HEK293 (cell line): Measurements from ENCODE around the gene MPEG1.

Source experiments
- CTCF ChIA-PET: fragments of 350-600 bp; formaldehyde crosslinking; extraction: SDS; loops from one replicate; lab custom pipeline; 2021; ENCODE audit warnings: antibody characterized with exemption; lab: Yijun Ruan, JAX
- POLR2A ChIA-PET: fragments of 300-600 bp; formaldehyde crosslinking; extraction: SDS; loops from one replicate; lab custom pipeline; 2020; ENCODE audit warnings: antibody characterized with exemption, inconsistent platforms; lab: Yijun Ruan, JAX
- H3K27ac ChIP-seq: fragments of 200-500 bp; sonication (Bioruptor generic); 2 replicates; pipeline ENCODE4 v1.5.1; 2014; ENCODE audit warnings: low read depth, low read length, control low read depth, inconsistent platforms; ENCODE audit errors: extremely low read depth
- H3K36me3 ChIP-seq, 2 experiments: fragments of 200-500 bp in 1 of 2; sonication (Bioruptor generic) in 1 of 2; 1 replicate in 1 of 2; 2 replicates in 1 of 2; pipeline ENCODE4 v1.5.1; 2014 to 2017; ENCODE audit warnings: inconsistent platforms in 2 of 2, low read length in 2 of 2; ENCODE audit not compliant: control insufficient read depth in 2 of 2, insufficient read depth in 1 of 2
- H3K4me1 ChIP-seq: fragments of 200-500 bp; sonication (Bioruptor generic); 2 replicates; pipeline ENCODE4 v1.5.1; 2014; ENCODE audit warnings: mild to moderate bottlenecking, low read length, inconsistent platforms; ENCODE audit not compliant: control insufficient read depth, insufficient read depth
- H3K4me3 ChIP-seq: 2 replicates; pipeline ENCODE4 v1.5.1; 2011; ENCODE audit warnings: low read depth, mild to moderate bottlenecking, control low read depth, low read length, moderate library complexity
- H3K9me3 ChIP-seq: fragments of 200-500 bp; sonication (Bioruptor generic); 2 replicates; pipeline ENCODE4 v1.5.1; 2014; ENCODE audit warnings: low read depth, low read length, inconsistent platforms; ENCODE audit not compliant: control insufficient read depth, insufficient read depth
- KLF9 ChIP-seq: fragments of 450-650 bp; formaldehyde crosslinking; IDR thresholded peaks from 2 replicates; pipeline ENCODE4 v1.5.1; 2016; ENCODE audit warnings: missing biosample characterization, missing genetic modification characterization, low read depth
- RBAK ChIP-seq: fragments of 450-650 bp; formaldehyde crosslinking; IDR thresholded peaks from 2 replicates; pipeline ENCODE4 v1.5.1; 2016; ENCODE audit warnings: missing biosample characterization, missing genetic modification characterization
- REPIN1 ChIP-seq: fragments of 450-650 bp; formaldehyde crosslinking; IDR thresholded peaks from 2 replicates; pipeline ENCODE4 v1.5.1; 2017; ENCODE audit warnings: missing biosample characterization, missing genetic modification characterization, low read depth
- WT1 ChIP-seq: fragments of 450-650 bp; formaldehyde crosslinking; IDR thresholded peaks from 2 replicates; pipeline ENCODE4 v1.5.1; 2016; ENCODE audit warnings: missing biosample characterization, missing genetic modification characterization
- YY1 ChIP-seq: fragments of 450-650 bp; formaldehyde crosslinking; IDR thresholded peaks from 2 replicates; pipeline ENCODE4 v1.5.1; 2018; ENCODE audit warnings: missing biosample characterization, missing genetic modification characterization
- YY2 ChIP-seq: fragments of 450-650 bp; formaldehyde crosslinking; IDR thresholded peaks from 2 replicates; pipeline ENCODE4 v1.5.1; 2016; ENCODE audit warnings: missing biosample characterization, missing genetic modification characterization
- ZNF121 ChIP-seq: fragments of 450-650 bp; formaldehyde crosslinking; IDR thresholded peaks from 2 replicates; pipeline ENCODE4 v1.5.1; 2016; ENCODE audit warnings: missing biosample characterization, missing genetic modification characterization
- ZNF221 ChIP-seq: fragments of 450-650 bp; formaldehyde crosslinking; IDR thresholded peaks from 2 replicates; pipeline ENCODE4 v1.5.1; 2017; ENCODE audit warnings: missing biosample characterization, missing genetic modification characterization, borderline replicate concordance
- ZNF280C ChIP-seq: fragments of 450-650 bp; formaldehyde crosslinking; IDR thresholded peaks from 2 replicates; pipeline ENCODE4 v1.5.1; 2016; ENCODE audit warnings: missing biosample characterization, missing genetic modification characterization
- ZNF311 ChIP-seq: fragments of 450-650 bp; formaldehyde crosslinking; IDR thresholded peaks from 2 replicates; pipeline ENCODE4 v1.5.1; 2017; ENCODE audit warnings: missing biosample characterization, missing genetic modification characterization, borderline replicate concordance
- ZNF394 ChIP-seq: fragments of 450-650 bp; formaldehyde crosslinking; IDR thresholded peaks from 2 replicates; pipeline ENCODE4 v1.5.1; 2016; ENCODE audit warnings: missing biosample characterization, missing genetic modification characterization, mild to moderate bottlenecking, moderate library complexity, borderline replicate concordance
- ZNF544 ChIP-seq: fragments of 450-650 bp; formaldehyde crosslinking; IDR thresholded peaks from 2 replicates; pipeline ENCODE4 v1.5.0; 2017; ENCODE audit warnings: missing biosample characterization, missing genetic modification characterization
- ZNF645 ChIP-seq: fragments of 450-650 bp; formaldehyde crosslinking; IDR thresholded peaks from 2 replicates; pipeline ENCODE4; 2016; ENCODE audit warnings: missing biosample characterization, missing genetic modification characterization
- ZNF707 ChIP-seq: fragments of 450-650 bp; formaldehyde crosslinking; IDR thresholded peaks from 2 replicates; pipeline ENCODE4 v1.5.1; 2016; ENCODE audit warnings: missing biosample characterization, missing genetic modification characterization
- ZSCAN23 ChIP-seq: fragments of 450-650 bp; formaldehyde crosslinking; IDR thresholded peaks from 2 replicates; pipeline ENCODE4 v1.5.1; 2016; ENCODE audit warnings: missing biosample characterization, missing genetic modification characterization
- TF ChIP-seq, protein P1 (sequence below): fragments of 450-650 bp; formaldehyde crosslinking; IDR thresholded peaks from 2 replicates; pipeline ENCODE4 v1.5.1; 2017; ENCODE audit warnings: missing biosample characterization, mild to moderate bottlenecking, missing genetic modification characterization, moderate library complexity
- TF ChIP-seq, protein P2 (sequence below): fragments of 450-650 bp; IDR thresholded peaks from 2 replicates; pipeline ENCODE4 v1.5.1; 2018; ENCODE audit warnings: missing biosample characterization, missing genetic modification characterization
- TF ChIP-seq, protein P3 (sequence below): fragments of 450-650 bp; formaldehyde crosslinking; IDR thresholded peaks from 2 replicates; pipeline ENCODE4 v1.5.1; 2016; ENCODE audit warnings: missing biosample characterization, missing genetic modification characterization
- TF ChIP-seq, protein P4 (sequence below): fragments of 450-650 bp; formaldehyde crosslinking; IDR thresholded peaks from 2 replicates; pipeline ENCODE4 v1.5.1; 2016; ENCODE audit warnings: missing biosample characterization, missing genetic modification characterization
- TF ChIP-seq, protein P5 (sequence below): fragments of 450-650 bp; formaldehyde crosslinking; IDR thresholded peaks from 2 replicates; pipeline ENCODE4 v1.5.1; 2016; ENCODE audit warnings: missing biosample characterization, missing genetic modification characterization

MPEG1 gene

GRCh38 chr11:59216641-59217564, 4.2 kb upstream of the MPEG1 start:
- Histone ChIP-seq H3K36me3 (no peaks in the 10 kb centered on the region), H3K4me1 (no peaks in the 10 kb centered on the region), H3K27ac (no peak overlapping the region), H3K4me3 (no peak overlapping the region)
- ChIA-PET CTCF (interaction anchor here (0.7 kb wide), 1 partner anchor 23 kb away, joined by 3 read pairs; no protein-coding TSS in a partner anchor), POLR2A (no interaction called here)
- TF ChIP-seq ZNF121 (tag by site-specific recombination) (no peak), YY2 (tag by site-specific recombination) (no peak), RBAK (tag by site-specific recombination) (no peak), KLF9 (tag by site-specific recombination) (no peak), ZNF544 (no peak)
- TF ChIP-seq, protein P1, sequence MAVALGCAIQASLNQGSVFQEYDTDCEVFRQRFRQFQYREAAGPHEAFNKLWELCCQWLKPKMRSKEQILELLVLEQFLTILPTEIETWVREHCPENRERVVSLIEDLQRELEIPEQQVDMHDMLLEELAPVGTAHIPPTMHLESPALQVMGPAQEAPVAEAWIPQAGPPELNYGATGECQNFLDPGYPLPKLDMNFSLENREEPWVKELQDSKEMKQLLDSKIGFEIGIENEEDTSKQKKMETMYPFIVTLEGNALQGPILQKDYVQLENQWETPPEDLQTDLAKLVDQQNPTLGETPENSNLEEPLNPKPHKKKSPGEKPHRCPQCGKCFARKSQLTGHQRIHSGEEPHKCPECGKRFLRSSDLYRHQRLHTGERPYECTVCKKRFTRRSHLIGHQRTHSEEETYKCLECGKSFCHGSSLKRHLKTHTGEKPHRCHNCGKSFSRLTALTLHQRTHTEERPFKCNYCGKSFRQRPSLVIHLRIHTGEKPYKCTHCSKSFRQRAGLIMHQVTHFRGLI: no peak
- TF ChIP-seq, protein P2, sequence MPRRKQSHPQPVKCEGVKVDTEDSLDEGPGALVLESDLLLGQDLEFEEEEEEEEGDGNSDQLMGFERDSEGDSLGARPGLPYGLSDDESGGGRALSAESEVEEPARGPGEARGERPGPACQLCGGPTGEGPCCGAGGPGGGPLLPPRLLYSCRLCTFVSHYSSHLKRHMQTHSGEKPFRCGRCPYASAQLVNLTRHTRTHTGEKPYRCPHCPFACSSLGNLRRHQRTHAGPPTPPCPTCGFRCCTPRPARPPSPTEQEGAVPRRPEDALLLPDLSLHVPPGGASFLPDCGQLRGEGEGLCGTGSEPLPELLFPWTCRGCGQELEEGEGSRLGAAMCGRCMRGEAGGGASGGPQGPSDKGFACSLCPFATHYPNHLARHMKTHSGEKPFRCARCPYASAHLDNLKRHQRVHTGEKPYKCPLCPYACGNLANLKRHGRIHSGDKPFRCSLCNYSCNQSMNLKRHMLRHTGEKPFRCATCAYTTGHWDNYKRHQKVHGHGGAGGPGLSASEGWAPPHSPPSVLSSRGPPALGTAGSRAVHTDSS: no peak
- TF ChIP-seq, all 188 proteins: peak for 0
- no peaks in the 10 kb centered on the region for H3K9me3 ChIP-seq

- CTCF ChIA-PET: no interaction called here
- Histone ChIP-seq H3K36me3 (no peaks in the 10 kb centered on the region), H3K4me1 (no peaks in the 10 kb centered on the region), H3K9me3 (no peaks in the 10 kb centered on the region), H3K27ac (no peak overlapping the region), H3K4me3 (no peak overlapping the region)
- POLR2A ChIA-PET: no interaction called here
- TF ChIP-seq ZNF645 (tag by site-specific recombination) (no peak), ZNF394 (tag by site-specific recombination) (no peak), ZNF311 (no peak), ZNF707 (no peak), REPIN1 (tag by site-specific recombination) (no peak), WT1 (tag by site-specific recombination) (no peak), ZNF280C (tag by site-specific recombination) (no peak), ZSCAN23 (tag by site-specific recombination) (no peak), YY1 (no peak), ZNF221 (tag by site-specific recombination) (no peak)
- TF ChIP-seq, protein P3, sequence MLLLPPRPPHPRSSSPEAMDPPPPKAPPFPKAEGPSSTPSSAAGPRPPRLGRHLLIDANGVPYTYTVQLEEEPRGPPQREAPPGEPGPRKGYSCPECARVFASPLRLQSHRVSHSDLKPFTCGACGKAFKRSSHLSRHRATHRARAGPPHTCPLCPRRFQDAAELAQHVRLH (tag by site-specific recombination): no peak
- TF ChIP-seq, protein P2: no peak
- TF ChIP-seq, protein P4, sequence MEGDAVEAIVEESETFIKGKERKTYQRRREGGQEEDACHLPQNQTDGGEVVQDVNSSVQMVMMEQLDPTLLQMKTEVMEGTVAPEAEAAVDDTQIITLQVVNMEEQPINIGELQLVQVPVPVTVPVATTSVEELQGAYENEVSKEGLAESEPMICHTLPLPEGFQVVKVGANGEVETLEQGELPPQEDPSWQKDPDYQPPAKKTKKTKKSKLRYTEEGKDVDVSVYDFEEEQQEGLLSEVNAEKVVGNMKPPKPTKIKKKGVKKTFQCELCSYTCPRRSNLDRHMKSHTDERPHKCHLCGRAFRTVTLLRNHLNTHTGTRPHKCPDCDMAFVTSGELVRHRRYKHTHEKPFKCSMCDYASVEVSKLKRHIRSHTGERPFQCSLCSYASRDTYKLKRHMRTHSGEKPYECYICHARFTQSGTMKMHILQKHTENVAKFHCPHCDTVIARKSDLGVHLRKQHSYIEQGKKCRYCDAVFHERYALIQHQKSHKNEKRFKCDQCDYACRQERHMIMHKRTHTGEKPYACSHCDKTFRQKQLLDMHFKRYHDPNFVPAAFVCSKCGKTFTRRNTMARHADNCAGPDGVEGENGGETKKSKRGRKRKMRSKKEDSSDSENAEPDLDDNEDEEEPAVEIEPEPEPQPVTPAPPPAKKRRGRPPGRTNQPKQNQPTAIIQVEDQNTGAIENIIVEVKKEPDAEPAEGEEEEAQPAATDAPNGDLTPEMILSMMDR (tag by site-specific recombination): no peak
- TF ChIP-seq, protein P5, sequence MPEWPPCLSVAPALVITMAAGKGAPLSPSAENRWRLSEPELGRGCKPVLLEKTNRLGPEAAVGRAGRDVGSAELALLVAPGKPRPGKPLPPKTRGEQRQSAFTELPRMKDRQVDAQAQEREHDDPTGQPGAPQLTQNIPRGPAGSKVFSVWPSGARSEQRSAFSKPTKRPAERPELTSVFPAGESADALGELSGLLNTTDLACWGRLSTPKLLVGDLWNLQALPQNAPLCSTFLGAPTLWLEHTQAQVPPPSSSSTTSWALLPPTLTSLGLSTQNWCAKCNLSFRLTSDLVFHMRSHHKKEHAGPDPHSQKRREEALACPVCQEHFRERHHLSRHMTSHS (tag by site-specific recombination): no peak
Measured at GRCh38 chr11:59214141-59214893, 1.6 kb upstream of the MPEG1 start.
